ENCODE measurements around the gene RPL13A.
A peak's percentile ranks its signal among the peaks of the same experiment; 100 is the strongest.
"Not testable (repeated sequence)": the region's sequence is repeated elsewhere in the genome, so short reads cannot be mapped to it uniquely, and the experiment has no call there.

RPL13A gene

DNA sequence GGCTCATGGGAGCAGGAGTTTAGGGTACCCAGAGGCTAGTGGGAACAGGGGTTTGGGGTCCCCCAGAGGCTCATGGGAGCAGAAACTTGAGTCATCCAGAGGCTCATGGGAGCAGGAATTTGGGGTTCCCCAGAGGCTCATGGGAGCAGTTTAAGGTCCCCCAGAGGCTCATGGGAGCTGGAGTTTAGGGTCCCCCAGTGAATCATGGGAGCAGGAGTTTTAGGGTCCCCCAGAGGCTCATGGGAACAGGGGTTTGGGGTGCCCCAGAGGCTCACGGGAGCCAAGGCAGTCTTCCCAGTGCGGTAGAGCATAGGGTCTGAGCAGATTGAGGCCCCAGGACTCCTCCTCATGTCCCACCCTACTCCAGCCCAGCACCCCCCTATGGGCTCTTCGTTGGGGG is 22.0 kb upstream of the RPL13A start:
- TF ChIP-seq, protein P1, sequence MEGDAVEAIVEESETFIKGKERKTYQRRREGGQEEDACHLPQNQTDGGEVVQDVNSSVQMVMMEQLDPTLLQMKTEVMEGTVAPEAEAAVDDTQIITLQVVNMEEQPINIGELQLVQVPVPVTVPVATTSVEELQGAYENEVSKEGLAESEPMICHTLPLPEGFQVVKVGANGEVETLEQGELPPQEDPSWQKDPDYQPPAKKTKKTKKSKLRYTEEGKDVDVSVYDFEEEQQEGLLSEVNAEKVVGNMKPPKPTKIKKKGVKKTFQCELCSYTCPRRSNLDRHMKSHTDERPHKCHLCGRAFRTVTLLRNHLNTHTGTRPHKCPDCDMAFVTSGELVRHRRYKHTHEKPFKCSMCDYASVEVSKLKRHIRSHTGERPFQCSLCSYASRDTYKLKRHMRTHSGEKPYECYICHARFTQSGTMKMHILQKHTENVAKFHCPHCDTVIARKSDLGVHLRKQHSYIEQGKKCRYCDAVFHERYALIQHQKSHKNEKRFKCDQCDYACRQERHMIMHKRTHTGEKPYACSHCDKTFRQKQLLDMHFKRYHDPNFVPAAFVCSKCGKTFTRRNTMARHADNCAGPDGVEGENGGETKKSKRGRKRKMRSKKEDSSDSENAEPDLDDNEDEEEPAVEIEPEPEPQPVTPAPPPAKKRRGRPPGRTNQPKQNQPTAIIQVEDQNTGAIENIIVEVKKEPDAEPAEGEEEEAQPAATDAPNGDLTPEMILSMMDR (IDR thresholded peaks at IDR 0.05; ENCODE audit: low read depth, low read length, missing control alignments), result no peak
- no peak overlapping the region for H3K4me3 ChIP-seq (replicated peaks; ENCODE audit: low read depth, low read length)
- no peak for DNase-seq (ENCODE audit: extremely low read depth, low read depth)

DNA sequence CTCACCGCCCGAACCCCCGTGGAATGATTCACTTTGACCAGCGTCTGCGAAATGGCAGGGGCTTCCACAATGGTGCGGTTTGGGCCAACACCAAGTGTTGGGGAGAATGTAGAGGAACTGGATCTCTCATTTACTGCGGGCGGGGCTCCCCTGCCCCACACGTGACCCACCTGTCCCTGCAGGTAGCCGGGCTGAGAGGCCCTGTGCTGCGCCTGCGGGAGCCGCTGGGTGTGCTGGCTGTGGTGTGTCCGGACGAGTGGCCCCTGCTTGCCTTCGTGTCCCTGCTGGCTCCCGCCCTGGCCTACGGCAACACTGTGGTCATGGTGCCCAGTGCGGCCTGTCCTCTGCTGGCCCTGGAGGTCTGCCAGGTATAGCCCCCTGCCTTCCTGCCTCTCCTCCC is 19.2 kb upstream of the RPL13A start:
- TF ChIP-seq, protein P1 (IDR thresholded peaks at IDR 0.05; ENCODE audit: low read depth, low read length, missing control alignments), result no peak
- no peak overlapping the region for H3K4me3 ChIP-seq (replicated peaks; ENCODE audit: low read depth, low read length)
- DNase-seq (ENCODE audit: extremely low read depth, low read depth), result no peak

DNA sequence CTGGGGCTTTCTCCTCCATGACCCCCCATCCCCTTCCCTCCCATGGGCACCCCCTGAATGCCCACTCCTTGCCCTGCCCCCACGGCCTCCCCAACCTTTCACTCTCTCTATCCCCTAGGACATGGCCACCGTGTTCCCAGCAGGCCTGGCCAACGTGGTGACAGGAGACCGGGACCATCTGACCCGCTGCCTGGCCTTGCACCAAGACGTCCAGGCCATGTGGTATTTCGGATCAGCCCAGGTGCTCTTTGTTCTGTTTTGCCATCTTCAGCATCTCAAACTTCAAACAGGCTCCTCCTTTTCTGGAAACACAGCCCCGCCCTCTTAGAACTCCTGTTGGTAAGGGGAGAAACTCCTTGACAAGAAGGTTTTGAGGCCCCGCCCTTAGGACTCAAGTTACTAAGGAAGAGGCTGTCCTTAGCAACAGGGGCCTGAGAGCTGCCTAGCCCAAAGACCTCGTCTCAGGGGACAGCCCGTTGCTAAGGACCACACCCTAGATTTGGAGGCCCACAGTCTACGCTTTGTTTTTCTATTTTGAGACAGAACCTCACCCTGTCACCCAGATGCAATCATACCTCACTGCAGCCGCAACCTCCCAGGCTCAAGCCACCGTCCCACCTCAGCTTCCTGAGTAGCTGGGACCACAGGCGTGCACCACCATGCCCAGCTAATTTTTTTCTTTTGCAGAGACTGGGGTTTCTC is 18.5 kb upstream of the RPL13A start:
- peak; percentile 81 for DNase-seq (ENCODE audit: extremely low read depth, low read depth)
- no peak overlapping the region for H3K4me3 ChIP-seq (replicated peaks; ENCODE audit: low read depth, low read length)
- TF ChIP-seq, protein P1 (IDR thresholded peaks at IDR 0.05; ENCODE audit: low read depth, low read length, missing control alignments), result no peak

DNA sequence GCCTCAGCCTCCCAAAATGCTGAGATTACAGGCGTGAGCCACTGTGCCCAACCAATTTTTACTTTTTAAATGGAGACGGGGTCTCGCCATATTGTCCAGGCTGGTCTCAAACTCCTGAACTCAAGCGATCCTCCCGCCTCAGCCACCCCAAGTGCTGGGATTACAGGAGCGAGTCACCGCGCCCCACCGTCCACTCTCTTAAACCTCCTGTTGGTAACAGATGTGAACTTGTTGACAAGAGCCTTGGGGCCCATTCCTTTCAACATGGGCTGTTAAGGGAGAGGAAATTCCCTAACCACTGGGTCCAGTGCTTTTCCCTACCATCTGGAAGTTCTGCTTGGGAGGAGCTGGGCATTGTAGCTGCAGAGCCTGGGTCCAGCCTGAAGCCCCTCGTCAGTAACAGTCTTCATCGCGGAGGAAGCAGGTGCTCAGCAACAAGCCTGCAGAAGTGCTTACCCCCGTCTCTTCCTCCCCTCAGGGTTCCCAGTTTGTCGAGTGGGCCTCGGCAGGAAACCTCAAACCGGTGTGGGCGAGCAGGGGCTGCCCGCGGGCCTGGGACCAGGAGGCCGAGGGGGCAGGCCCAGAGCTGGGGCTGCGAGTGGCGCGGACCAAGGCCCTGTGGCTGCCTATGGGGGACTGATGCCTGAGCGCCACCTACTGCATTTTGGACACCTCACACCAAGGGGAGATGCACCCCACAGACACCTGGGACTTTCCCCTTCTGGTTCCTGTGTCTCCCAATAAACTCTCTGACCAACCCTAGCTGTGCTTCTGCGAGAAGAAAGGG is 17.4 kb upstream of the RPL13A start:
- no peak for DNase-seq (ENCODE audit: extremely low read depth, low read depth)
- no peak overlapping the region for H3K4me3 ChIP-seq (replicated peaks; ENCODE audit: low read depth, low read length)
- TF ChIP-seq, protein P1 (IDR thresholded peaks at IDR 0.05; ENCODE audit: low read depth, low read length, missing control alignments), result peak; percentile 22

DNA sequence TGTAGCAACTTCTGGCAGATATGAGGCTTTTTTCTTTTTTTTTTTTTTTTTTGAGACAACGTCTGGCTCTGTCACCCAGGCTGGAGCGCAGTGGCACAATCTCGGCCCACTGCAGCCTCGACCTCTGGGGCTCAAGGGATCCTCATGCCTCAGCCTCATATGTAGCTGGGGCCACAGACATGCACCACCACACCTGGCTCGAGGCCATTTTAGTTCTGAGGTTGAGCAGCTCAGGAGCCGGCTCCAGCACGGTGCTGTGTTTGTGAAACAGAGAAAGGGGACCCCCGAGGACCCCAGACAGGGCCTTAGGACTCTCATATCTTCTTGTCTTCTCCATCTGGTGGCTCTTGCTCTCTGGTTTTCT is 16.8 kb upstream of the RPL13A start:
- TF ChIP-seq, protein P1 (IDR thresholded peaks at IDR 0.05; ENCODE audit: low read depth, low read length, missing control alignments), result no peak
- H3K4me3 ChIP-seq (replicated peaks; ENCODE audit: low read depth, low read length), result no peak overlapping the region
- no peak for DNase-seq (ENCODE audit: extremely low read depth, low read depth)

DNA sequence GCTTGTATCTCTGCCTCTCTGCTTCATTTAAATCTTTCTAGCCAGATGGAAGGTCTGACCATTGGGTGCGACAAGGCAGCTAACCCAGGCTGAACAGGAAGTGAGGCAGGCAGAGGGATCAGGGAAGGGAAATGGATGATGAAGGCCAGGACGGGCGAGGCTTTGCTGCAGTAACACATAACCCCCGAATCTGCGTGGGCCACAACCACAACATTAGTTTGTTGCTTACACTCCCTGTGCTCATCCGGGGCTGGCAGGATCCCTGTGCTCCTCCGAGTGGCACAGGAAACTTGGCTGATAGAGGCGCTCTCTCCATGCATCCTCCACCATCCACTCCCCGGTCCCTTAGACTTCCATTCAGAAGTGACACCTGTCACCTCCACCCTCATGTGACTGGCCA is 14.5 kb upstream of the RPL13A start:
- no peak overlapping the region for H3K4me3 ChIP-seq (replicated peaks; ENCODE audit: low read depth, low read length)
- TF ChIP-seq, protein P1 (IDR thresholded peaks at IDR 0.05; ENCODE audit: low read depth, low read length, missing control alignments), result no peak
- no peak for DNase-seq (ENCODE audit: extremely low read depth, low read depth)

DNA sequence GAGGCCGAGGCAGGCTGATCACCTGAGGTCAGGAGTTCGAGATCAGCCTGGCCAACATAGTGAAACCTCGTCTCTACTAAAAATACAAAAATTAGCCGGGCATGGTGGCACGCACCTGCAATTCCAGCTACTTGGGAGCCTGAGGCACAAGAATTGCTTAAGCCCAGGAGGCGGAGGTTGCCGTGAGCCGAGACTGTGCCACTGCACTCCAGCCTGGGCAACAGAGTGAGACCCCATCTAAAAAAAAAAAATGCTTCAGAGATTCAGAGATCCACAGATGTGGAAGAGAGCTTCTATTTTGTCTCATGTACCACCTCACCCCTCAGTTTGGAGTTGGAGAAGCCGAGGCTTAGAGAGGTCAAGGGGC is 13.9 kb upstream of the RPL13A start:
- DNase-seq (ENCODE audit: extremely low read depth, low read depth), result not testable (repeated sequence)
- peak overlapping the region; percentile 61 for H3K4me3 ChIP-seq (replicated peaks; ENCODE audit: low read depth, low read length)

All from HFF-Myc (cell line).